GM10248 (cell line): ENCODE measurements around the gene NOX5.

Experiments used
- CTCF ChIA-PET: fragments of 300-600 bp; sonication (Branson Sonifier 250); formaldehyde crosslinking; extraction: SDS; loops from one replicate; lab custom pipeline; 2021; ENCODE audit warnings: antibody characterized with exemption; lab: Yijun Ruan, JAX
- POLR2A ChIA-PET: fragments of 350-650 bp; sonication (Branson Sonifier 250); formaldehyde crosslinking; extraction: SDS; loops from one replicate; lab custom pipeline; 2020; ENCODE audit warnings: antibody characterized with exemption; lab: Yijun Ruan, JAX
- DNase-seq: peaks from one replicate; pipeline ENCODE4 v3.0.0; 2012; ENCODE audit errors: extremely low spot score
- TF ChIP-seq, protein P1 (sequence below): IDR thresholded peaks from 2 replicates; pipeline ENCODE4 v1.5.1; 2012; ENCODE audit warnings: mild to moderate bottlenecking, low read depth; ENCODE audit errors: extremely low read depth, missing control alignments, control extremely low read depth

The NOX5 gene

DNA sequence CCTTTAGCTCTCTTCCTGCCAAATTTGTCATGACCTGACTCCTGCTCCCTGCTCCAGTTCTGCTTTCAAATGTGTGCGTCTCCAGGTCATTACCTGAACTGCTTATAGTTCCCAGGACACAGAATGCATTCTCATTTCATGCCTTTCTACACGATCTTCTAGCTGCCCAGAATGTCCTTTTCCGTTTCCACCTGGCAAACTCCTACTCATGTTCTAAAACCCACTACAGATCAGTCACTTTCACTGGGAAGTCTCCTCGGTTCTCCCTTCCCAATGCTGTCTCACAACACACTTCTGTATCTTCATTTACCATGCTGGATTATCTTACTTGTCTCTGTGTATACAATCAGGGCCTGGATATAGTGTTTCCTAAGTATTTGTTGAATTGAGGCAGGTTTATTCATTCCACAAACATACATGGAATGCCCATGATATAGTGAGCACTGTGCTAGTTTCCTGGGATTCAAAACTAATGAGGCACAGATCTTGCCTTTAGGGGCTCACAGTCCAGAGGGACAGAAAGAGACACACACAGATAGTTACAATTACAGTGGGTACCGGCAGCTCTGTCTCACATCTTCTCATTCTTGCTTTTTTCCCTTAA lies 1.6 kb upstream of the NOX5 start:
- no peak for DNase-seq
- POLR2A ChIA-PET = no interaction called here
- CTCF ChIA-PET = interaction anchor here (1.2 to 2.1 kb wide), 2 partner anchors 8 to 16 kb away, joined by 3 to 5 read pairs; no protein-coding TSS in a partner anchor
- TF ChIP-seq, protein P1, sequence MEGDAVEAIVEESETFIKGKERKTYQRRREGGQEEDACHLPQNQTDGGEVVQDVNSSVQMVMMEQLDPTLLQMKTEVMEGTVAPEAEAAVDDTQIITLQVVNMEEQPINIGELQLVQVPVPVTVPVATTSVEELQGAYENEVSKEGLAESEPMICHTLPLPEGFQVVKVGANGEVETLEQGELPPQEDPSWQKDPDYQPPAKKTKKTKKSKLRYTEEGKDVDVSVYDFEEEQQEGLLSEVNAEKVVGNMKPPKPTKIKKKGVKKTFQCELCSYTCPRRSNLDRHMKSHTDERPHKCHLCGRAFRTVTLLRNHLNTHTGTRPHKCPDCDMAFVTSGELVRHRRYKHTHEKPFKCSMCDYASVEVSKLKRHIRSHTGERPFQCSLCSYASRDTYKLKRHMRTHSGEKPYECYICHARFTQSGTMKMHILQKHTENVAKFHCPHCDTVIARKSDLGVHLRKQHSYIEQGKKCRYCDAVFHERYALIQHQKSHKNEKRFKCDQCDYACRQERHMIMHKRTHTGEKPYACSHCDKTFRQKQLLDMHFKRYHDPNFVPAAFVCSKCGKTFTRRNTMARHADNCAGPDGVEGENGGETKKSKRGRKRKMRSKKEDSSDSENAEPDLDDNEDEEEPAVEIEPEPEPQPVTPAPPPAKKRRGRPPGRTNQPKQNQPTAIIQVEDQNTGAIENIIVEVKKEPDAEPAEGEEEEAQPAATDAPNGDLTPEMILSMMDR = no peak

GRCh38 chr15:69013726-69014406 lies 629 bp upstream of the NOX5 start:
- CTCF ChIA-PET = interaction anchor here (1.2 to 2.1 kb wide), 2 partner anchors 7 to 17 kb away, joined by 3 to 5 read pairs; no protein-coding TSS in a partner anchor
- POLR2A ChIA-PET = no interaction called here
- TF ChIP-seq, protein P1 = no peak
- DNase-seq = no peak

DNA sequence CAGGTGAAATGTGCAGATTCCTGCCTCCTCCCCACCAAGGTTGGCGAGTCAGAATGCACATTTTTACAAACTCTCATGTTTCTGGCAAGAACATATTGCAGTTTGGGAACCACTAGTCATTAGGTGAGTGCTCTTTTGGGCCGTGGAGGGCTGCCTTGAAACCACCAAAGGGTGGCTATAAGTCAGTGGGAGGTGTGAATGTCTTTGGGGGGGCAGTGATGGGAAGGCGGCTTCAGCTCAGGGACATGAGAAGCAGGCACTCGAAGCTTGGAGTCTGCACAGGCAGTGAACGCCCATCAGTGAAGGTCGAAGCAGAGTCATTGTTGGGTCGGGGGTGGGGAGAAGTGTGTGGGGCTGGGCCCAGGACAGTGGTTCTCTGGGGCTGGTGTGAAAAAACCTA lies 1.1 kb downstream of the NOX5 start:
- ChIA-PET CTCF (interaction anchor here (0.9 kb wide), 1 partner anchor 15 kb away, joined by 3 read pairs; no protein-coding TSS in a partner anchor), POLR2A (no interaction called here)
- no peak for DNase-seq
- TF ChIP-seq, protein P1 = no peak

DNA sequence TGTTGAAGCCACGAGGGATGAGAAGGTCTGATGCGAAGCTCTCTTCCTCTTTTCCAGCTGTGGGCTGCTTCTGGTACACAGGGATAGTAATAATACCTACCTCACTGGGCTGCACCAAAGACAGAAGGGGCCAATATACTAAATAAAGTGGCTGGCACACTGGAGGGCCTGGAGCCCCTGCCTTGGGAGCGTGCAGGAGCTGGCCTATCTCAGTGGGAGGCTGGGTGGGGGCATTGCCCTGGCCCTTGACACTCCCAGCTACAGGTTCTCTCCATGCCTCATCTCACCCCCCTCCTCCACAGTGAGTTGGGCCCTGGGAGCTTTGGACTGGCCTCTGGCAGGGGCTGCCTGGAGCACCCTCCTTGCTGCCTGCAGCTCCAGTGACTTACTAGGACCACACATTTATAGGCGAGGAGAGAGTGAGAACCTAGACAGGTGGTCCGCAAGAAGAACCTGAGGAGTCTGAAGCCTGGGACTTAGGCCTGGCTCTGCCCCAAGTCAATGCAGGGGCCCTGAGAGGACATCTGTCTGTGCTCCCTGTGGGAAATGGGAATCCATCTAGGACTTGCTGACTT lies 1.6 kb downstream of the NOX5 start:
- CTCF ChIA-PET = no interaction called here
- TF ChIP-seq, protein P1 = no peak
- DNase-seq = no peak
- POLR2A ChIA-PET = no interaction called here

GRCh38 chr15:69017978-69018377 lies 3.5 kb downstream of the NOX5 start:
- TF ChIP-seq, protein P1 = no peak
- ChIA-PET POLR2A (no interaction called here), CTCF (no interaction called here)

DNA sequence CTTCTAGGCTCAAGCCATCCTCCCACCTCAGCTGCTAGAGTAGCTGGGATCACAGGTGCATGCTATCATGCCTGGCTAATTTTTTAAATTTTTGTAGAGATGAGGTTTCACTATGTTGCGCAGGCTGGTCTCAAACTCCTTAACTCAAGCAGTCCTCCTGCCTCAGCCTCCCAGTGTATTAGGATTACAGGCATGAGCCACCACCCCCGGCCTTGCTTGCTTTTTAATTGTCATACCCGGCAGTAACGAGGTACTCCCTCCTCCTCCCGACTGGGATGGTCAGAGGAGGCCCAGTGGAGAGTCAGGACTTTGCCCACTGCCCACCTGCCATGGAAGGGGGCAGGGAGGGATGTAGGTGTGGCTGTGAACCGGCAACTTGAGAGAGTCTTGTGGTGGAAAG lies 4.5 kb downstream of the NOX5 start:
- CTCF ChIA-PET = no interaction called here
- no peak for DNase-seq
- TF ChIP-seq, protein P1 = no peak
- POLR2A ChIA-PET = no interaction called here

More at GRCh38 chr15:69017978-69018377, 3.5 kb downstream of the NOX5 start:
- no peak for DNase-seq
